ENCODE data around the gene NPBWR2.

The NPBWR2 gene

GRCh38 chr20:64100946-64101688 is 6.2 kb downstream of the NPBWR2 start:
- no peaks in the 10 kb centered on the region for H3K36me3 ChIP-seq (ENCODE audit: control insufficient read depth in 2 of 2, insufficient read depth in 2 of 2, low read length in 2 of 2)
- H3K27ac ChIP-seq (ENCODE audit: low read length): no peak overlapping the region
- H3K4me3 ChIP-seq (ENCODE audit: low read length in 2 of 2): no peak overlapping the region
- no peak overlapping the region for H3K9ac ChIP-seq (ENCODE audit: low read length in 2 of 2)
- peaks cover 6% of the 10 kb centered on the region for H3K4me1 ChIP-seq (ENCODE audit: control insufficient read depth, insufficient read depth, low read length)
- no peaks in the 10 kb centered on the region for H3K9me3 ChIP-seq (ENCODE audit: control insufficient read depth in 2 of 2, low read length in 2 of 2)
- H3K27me3 ChIP-seq (ENCODE audit: control insufficient read depth in 1 of 2, insufficient read depth in 2 of 2, low read length in 2 of 2): peaks cover 36 to 46% of the 10 kb centered on the region in 2 donors

GRCh38 chr20:64100566-64100888 is 6.8 kb downstream of the NPBWR2 start:
- Histone ChIP-seq H3K27ac (ENCODE audit: low read length) (no peak overlapping the region), H3K36me3 (ENCODE audit: control insufficient read depth in 2 of 2, insufficient read depth in 2 of 2, low read length in 2 of 2) (no peaks in the 10 kb centered on the region), H3K27me3 (ENCODE audit: control insufficient read depth in 1 of 2, insufficient read depth in 2 of 2, low read length in 2 of 2) (peaks cover 38 to 50% of the 10 kb centered on the region in 2 donors)

GRCh38 chr20:64099880-64100565 is 7.3 kb downstream of the NPBWR2 start:
- Histone ChIP-seq H3K27ac (ENCODE audit: low read length) (no peak overlapping the region), H3K4me3 (ENCODE audit: low read length in 2 of 2) (no peak overlapping the region), H3K9me3 (ENCODE audit: control insufficient read depth in 2 of 2, low read length in 2 of 2) (no peaks in the 10 kb centered on the region), H3K4me1 (ENCODE audit: control insufficient read depth, insufficient read depth, low read length) (peaks cover 6% of the 10 kb centered on the region), H3K9ac (ENCODE audit: low read length in 2 of 2) (no peak overlapping the region), H3K27me3 (ENCODE audit: control insufficient read depth in 1 of 2, insufficient read depth in 2 of 2, low read length in 2 of 2) (peaks cover 36 to 50% of the 10 kb centered on the region in 2 donors), H3K36me3 (ENCODE audit: control insufficient read depth in 2 of 2, insufficient read depth in 2 of 2, low read length in 2 of 2) (no peaks in the 10 kb centered on the region)

More at GRCh38 chr20:64100566-64100888, 6.8 kb downstream of the NPBWR2 start:
- Histone ChIP-seq H3K4me3 (ENCODE audit: low read length in 2 of 2) (no peak overlapping the region), H3K4me1 (ENCODE audit: control insufficient read depth, insufficient read depth, low read length) (peaks cover 6% of the 10 kb centered on the region), H3K9ac (ENCODE audit: low read length in 2 of 2) (no peak overlapping the region), H3K9me3 (ENCODE audit: control insufficient read depth in 2 of 2, low read length in 2 of 2) (no peaks in the 10 kb centered on the region)

GRCh38 chr20:64099086-64099786 is 8.1 kb downstream of the NPBWR2 start:
- Histone ChIP-seq H3K9me3 (ENCODE audit: control insufficient read depth in 2 of 2, low read length in 2 of 2) (no peaks in the 10 kb centered on the region), H3K36me3 (ENCODE audit: control insufficient read depth in 2 of 2, insufficient read depth in 2 of 2, low read length in 2 of 2) (no peaks in the 10 kb centered on the region), H3K9ac (ENCODE audit: low read length in 2 of 2) (no peak overlapping the region), H3K4me3 (ENCODE audit: low read length in 2 of 2) (no peak overlapping the region), H3K27me3 (ENCODE audit: control insufficient read depth in 1 of 2, insufficient read depth in 2 of 2, low read length in 2 of 2) (peaks cover 36 to 50% of the 10 kb centered on the region in 2 donors), H3K27ac (ENCODE audit: low read length) (no peak overlapping the region), H3K4me1 (ENCODE audit: control insufficient read depth, insufficient read depth, low read length) (peaks cover 6% of the 10 kb centered on the region)

- H3K9me3 ChIP-seq (ENCODE audit: control insufficient read depth in 2 of 2, low read length in 2 of 2): no peaks in the 10 kb centered on the region
- H3K4me1 ChIP-seq (ENCODE audit: control insufficient read depth, insufficient read depth, low read length): peaks cover 6% of the 10 kb centered on the region
- no peak overlapping the region for H3K4me3 ChIP-seq (ENCODE audit: low read length in 2 of 2)
- no peak overlapping the region for H3K9ac ChIP-seq (ENCODE audit: low read length in 2 of 2)
- peaks cover 34 to 46% of the 10 kb centered on the region in 2 donors for H3K27me3 ChIP-seq (ENCODE audit: control insufficient read depth in 1 of 2, insufficient read depth in 2 of 2, low read length in 2 of 2)
- no peaks in the 10 kb centered on the region for H3K36me3 ChIP-seq (ENCODE audit: control insufficient read depth in 2 of 2, insufficient read depth in 2 of 2, low read length in 2 of 2)
- no peak overlapping the region for H3K27ac ChIP-seq (ENCODE audit: low read length)
These were observed 8.8 kb downstream of the NPBWR2 start for GRCh38 chr20:64098471-64099013.

- H3K4me1 ChIP-seq (ENCODE audit: control insufficient read depth, insufficient read depth, low read length): peaks cover 1% of the 10 kb centered on the region
- H3K36me3 ChIP-seq (ENCODE audit: control insufficient read depth in 2 of 2, insufficient read depth in 2 of 2, low read length in 2 of 2): no peaks in the 10 kb centered on the region
- H3K9me3 ChIP-seq (ENCODE audit: control insufficient read depth in 2 of 2, low read length in 2 of 2): no peaks in the 10 kb centered on the region
- no peak overlapping the region for H3K27ac ChIP-seq (ENCODE audit: low read length)
- H3K4me3 ChIP-seq (ENCODE audit: low read length in 2 of 2): no peak overlapping the region
- no peak overlapping the region for H3K9ac ChIP-seq (ENCODE audit: low read length in 2 of 2)
- peaks cover 30 to 35% of the 10 kb centered on the region in 2 donors for H3K27me3 ChIP-seq (ENCODE audit: control insufficient read depth in 1 of 2, insufficient read depth in 2 of 2, low read length in 2 of 2)
These were observed 10.8 kb downstream of the NPBWR2 start for GRCh38 chr20:64096535-64096934.

- Histone ChIP-seq H3K9ac (ENCODE audit: low read length in 2 of 2) (no peak overlapping the region), H3K4me3 (ENCODE audit: low read length in 2 of 2) (no peak overlapping the region), H3K4me1 (ENCODE audit: control insufficient read depth, insufficient read depth, low read length) (no peaks in the 10 kb centered on the region), H3K27ac (ENCODE audit: low read length) (no peak overlapping the region), H3K9me3 (ENCODE audit: control insufficient read depth in 2 of 2, low read length in 2 of 2) (no peaks in the 10 kb centered on the region), H3K27me3 (ENCODE audit: control insufficient read depth in 1 of 2, insufficient read depth in 2 of 2, low read length in 2 of 2) (peaks cover 24 to 29% of the 10 kb centered on the region in 2 donors), H3K36me3 (ENCODE audit: control insufficient read depth in 2 of 2, insufficient read depth in 2 of 2, low read length in 2 of 2) (no peaks in the 10 kb centered on the region)
These were observed 11.4 kb downstream of the NPBWR2 start for GRCh38 chr20:64095927-64096326.

- Histone ChIP-seq H3K27me3 (ENCODE audit: control insufficient read depth in 1 of 2, insufficient read depth in 2 of 2, low read length in 2 of 2) (peaks cover 20 to 24% of the 10 kb centered on the region in 2 donors), H3K4me3 (ENCODE audit: low read length in 2 of 2) (no peak overlapping the region), H3K9ac (ENCODE audit: low read length in 2 of 2) (no peak overlapping the region), H3K4me1 (ENCODE audit: control insufficient read depth, insufficient read depth, low read length) (no peaks in the 10 kb centered on the region), H3K36me3 (ENCODE audit: control insufficient read depth in 2 of 2, insufficient read depth in 2 of 2, low read length in 2 of 2) (no peaks in the 10 kb centered on the region), H3K27ac (ENCODE audit: low read length) (no peak overlapping the region), H3K9me3 (ENCODE audit: control insufficient read depth in 2 of 2, low read length in 2 of 2) (no peaks in the 10 kb centered on the region)
These were observed 11.9 kb downstream of the NPBWR2 start for GRCh38 chr20:64095455-64095854.

GRCh38 chr20:64093013-64093503 is 14.3 kb downstream of the NPBWR2 start:
- H3K27me3 ChIP-seq (ENCODE audit: control insufficient read depth in 1 of 2, insufficient read depth in 2 of 2, low read length in 2 of 2): peaks cover 19 to 22% of the 10 kb centered on the region in 2 donors
- H3K9me3 ChIP-seq (ENCODE audit: control insufficient read depth in 2 of 2, low read length in 2 of 2): no peaks in the 10 kb centered on the region
- no peaks in the 10 kb centered on the region for H3K36me3 ChIP-seq (ENCODE audit: control insufficient read depth in 2 of 2, insufficient read depth in 2 of 2, low read length in 2 of 2)
- H3K4me1 ChIP-seq (ENCODE audit: control insufficient read depth, insufficient read depth, low read length): no peaks in the 10 kb centered on the region
- no peak overlapping the region for H3K27ac ChIP-seq (ENCODE audit: low read length)
- H3K4me3 ChIP-seq (ENCODE audit: low read length in 2 of 2): no peak overlapping the region
- H3K9ac ChIP-seq (ENCODE audit: low read length in 2 of 2): no peak overlapping the region

GRCh38 chr20:64092258-64093012 is 14.9 kb downstream of the NPBWR2 start:
- peaks cover 15 to 22% of the 10 kb centered on the region in 2 donors for H3K27me3 ChIP-seq (ENCODE audit: control insufficient read depth in 1 of 2, insufficient read depth in 2 of 2, low read length in 2 of 2)
- H3K9ac ChIP-seq (ENCODE audit: low read length in 2 of 2): no peak overlapping the region
- no peak overlapping the region for H3K4me3 ChIP-seq (ENCODE audit: low read length in 2 of 2)
- H3K4me1 ChIP-seq (ENCODE audit: control insufficient read depth, insufficient read depth, low read length): no peaks in the 10 kb centered on the region
- H3K36me3 ChIP-seq (ENCODE audit: control insufficient read depth in 2 of 2, insufficient read depth in 2 of 2, low read length in 2 of 2): no peaks in the 10 kb centered on the region
- H3K27ac ChIP-seq (ENCODE audit: low read length): no peak overlapping the region
- peaks cover 0 to 3% of the 10 kb centered on the region in 2 donors for H3K9me3 ChIP-seq (ENCODE audit: control insufficient read depth in 2 of 2, low read length in 2 of 2)
